Activated gamma-delta T cell treated with anti-CD3 and anti-CD28 coated beads, Interleukin-2, amount 50 U/mL, for 16 hours (primary cell): ENCODE measurements around the gene PRR12.
A peak's percentile ranks its signal among the peaks of the same experiment; 100 is the strongest.

Source experiments
- DNase-seq: peaks from one replicate; pipeline ENCODE4 v3.0.0-alpha.2; 2020; ENCODE audit warnings: low read depth

Gene PRR12

DNA sequence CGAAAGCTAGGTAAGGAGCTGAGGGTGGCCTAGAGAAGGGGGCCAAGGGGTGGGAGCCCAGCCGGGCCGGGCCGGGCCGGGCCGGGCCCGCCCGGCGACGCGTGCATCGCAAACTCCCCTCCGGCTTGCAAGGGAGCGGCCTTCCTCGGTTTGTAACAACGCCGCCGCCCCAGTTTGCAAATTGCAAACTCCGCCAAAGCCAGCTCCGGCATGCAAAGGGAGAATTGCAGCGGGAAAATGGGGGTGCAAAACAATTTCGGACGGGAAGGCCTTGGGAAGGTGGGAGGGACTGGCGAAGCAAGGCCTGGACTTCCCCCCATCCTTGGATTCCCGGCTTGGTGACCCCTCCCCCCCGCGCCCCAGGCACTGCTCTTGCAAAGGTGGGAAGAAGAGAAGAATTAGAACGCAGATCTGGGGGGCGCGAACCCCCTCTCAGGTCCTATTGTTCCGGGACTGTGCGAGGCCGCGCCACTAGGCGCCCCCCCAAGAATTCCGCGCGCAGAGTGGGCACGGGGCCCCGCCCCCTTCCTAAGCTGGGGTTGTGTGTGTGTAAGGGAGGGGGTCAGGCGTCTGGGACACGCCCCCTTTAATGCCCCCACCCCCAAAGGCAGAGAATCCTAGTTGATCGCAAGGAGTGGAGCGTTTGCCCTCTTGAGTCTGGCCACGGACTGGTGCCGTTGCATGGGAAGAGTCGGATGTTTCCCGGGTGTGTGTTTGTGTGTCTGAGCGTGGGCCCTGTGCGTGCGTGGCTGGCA, 926 bp downstream of the PRR12 start:
- no peak for DNase-seq

DNA sequence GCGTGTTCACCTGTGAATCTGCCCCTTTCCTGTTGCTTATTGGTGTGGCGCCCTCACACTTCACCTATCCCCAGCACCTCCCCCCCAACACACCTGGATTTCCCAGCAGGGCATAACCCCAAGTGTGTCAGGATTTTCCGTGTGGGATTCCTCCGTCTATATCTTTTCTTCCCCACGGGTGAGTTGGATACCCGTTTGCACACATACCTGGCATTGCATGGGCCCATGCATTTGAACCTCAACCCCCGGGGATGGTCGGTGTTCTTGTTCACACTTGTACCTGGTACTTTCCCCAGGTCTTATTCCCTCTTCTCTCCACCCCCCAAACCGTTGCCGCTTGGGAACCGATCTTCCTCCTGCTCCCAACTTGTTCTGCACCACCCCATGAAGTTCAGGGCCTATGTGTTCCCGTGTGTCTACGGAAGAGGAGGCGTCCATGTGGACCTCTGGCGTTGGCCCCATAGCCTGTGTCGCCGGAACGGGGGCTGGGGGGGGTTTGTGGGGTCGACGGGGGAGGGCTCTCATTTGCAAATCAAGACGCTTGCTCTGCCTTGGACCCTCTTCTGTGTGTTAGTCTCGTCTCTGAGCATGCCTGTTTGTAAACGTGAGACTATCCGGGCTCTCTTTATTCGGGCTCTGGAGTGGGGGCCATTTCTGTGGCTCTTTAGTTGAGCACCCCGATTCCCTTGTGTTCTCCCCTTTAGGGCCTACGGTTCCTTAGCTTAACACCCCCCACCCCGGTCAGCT, 1.7 kb downstream of the PRR12 start:
- DNase-seq: no peak

DNA sequence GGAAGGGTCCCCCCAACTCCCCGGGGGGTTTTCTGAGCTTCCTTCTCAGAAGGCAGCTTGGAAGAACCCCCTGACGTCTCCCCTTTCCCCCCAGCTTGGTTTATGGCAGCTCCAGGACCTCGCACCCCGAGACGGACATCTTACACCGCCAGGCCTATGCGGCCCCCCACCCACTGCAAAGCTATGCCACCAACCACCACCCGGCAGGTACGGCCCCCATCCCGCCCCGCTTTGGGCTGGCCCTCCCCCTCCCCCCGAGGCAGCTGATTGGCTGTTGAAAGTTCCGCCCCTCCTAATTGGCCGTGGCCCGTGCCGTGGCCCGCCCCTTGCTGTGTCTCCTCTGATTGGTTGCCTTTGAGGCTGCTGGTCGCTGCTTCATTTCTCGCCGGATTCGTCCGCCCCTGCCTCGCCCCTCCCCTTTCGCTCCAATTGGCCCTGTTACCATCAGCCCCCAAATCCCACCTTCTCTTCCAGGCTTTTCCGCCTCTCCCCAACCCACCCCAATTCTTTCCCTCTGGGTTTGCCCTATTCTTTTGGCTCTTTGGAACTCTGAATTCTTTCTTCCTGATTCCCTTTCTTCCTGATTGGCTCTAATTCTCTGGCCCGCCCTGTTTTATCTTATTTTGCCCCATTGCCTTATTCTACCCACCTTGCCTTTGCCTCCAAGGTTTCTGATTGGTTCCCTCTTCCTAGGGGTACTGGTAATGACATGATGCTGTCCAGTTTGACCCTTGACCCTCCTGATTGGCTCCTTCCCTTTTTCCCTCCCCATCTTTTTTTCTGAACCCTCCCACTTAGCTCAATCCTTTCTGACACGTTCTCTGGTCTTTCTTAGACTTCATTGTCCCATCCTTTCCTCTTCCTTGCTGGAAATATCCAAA, 2.5 kb downstream of the PRR12 start:
- DNase-seq: peak; percentile 89

DNA sequence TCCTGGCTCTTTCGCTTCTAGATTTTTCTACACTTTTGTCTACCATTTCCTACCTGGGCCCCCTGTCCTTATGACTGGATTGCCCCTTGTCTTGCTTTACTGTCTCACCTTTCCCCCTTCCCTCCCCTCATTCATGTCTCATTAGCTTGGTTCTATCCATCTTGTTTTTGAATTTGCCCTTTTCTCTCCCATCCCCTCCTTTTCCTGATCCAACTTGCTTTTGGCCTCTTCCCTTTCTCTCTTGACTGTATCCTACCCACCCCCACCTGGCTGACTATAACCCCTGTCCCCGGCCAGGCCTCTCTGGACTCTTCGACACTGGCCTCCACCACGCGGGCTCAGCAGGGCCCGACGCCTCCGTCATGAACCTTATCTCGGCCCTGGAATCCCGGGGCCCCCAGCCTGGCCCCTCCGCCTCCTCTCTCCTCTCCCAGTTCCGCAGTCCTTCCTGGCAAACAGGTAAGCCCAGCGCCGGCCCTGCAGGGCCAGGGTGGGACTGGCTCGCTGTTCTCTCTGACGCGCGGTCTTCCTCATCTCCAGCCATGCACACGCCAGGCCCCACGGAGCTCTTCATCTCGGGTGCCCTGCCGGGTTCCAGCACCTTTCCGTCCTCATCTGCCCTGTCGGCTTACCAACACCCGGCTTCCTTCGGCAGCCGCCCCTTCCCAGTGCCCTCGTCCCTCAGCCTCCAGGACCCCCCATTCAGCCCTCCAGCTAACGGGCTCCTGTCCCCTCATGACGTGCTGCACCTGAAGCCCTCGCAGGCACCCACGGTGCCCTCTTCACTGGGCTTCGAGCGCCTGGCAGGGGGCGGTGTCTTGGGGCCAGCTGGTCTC, 3.4 kb downstream of the PRR12 start:
- DNase-seq: no peak

DNA sequence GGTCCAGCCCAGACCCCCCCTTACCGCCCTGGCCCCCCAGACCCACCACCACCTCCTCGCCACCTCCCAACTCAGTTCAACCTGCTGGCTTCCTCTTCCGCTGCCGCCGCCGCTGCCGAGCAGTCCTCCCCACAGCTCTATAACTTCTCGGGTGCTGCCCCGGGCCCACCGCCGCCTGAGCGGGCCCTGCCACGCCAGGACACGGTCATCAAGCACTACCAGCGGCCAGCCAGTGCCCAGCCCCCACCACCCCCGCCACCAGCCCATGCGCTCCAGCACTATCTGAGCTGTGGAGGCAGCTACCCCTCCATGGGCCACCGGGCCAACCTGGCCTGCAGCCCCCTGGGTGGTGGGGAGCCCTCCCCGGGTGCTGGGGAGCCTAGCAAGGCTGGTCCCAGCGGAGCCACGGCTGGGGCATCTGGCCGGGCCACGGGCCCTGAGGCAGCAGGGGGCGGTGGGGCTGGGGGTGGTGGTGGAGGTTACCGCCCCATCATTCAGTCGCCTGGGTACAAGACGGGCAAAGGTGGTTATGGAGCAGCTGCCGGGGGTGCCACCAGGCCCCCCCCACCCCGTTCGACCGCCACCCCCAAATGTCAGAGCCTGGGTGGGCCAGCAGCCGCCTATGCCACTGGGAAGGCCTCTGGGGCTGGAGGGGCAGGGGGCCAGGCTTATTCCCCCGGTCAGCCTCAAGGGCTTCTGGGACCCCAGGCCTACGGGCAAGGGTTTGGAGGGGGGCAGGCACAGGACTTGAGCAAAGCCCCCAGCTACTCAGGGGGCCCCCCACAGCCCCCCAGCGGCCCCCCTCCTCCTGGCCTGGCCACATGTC, 4.2 kb downstream of the PRR12 start:
- DNase-seq: no peak

DNA sequence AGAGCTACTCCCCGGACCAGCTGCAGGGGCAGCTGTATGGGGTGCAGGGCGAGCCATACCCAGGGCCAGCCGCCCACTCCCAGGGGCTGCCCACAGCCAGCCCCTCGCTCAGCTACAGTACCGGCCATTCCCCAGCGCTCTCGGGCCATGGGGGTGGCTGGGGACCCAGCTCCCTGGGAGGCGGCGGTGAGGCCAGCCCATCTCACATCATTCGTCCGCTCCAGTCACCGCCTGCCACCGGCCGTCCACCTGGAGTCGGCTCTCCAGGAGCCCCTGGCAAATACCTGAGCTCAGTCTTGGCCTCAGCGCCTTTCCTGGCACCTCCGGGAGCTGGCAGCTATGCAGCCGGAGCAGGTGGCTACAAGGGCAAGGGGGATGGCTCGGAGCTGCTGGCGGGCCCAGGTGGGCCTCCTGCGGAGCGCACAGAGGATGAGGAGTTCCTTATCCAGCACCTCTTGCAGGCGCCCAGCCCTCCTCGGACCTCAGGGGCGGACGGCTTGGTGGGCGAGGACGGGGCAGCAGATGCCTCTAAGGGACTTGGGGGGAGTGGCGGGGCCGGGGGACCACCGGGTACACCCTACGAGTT, 4.9 kb downstream of the PRR12 start:
- DNase-seq: no peak

DNA sequence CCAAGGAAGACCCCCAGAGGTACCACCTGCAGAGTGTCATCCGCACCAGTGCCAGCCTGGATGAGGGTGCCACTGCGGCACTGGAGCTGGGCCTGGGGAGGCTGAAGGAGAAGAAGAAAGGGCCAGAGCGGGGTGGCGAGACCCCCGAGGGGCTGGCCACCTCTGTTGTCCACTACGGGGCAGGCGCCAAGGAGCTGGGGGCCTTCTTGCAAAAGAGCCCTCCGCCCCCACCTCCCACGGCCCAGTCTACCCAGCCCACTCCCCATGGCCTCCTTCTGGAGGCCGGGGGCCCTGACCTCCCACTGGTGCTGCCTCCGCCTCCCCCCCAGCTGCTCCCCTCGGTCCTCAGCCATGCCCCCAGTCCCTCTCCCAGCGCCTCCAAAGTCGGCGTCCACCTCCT, 5.4 kb downstream of the PRR12 start:
- DNase-seq: no peak

DNA sequence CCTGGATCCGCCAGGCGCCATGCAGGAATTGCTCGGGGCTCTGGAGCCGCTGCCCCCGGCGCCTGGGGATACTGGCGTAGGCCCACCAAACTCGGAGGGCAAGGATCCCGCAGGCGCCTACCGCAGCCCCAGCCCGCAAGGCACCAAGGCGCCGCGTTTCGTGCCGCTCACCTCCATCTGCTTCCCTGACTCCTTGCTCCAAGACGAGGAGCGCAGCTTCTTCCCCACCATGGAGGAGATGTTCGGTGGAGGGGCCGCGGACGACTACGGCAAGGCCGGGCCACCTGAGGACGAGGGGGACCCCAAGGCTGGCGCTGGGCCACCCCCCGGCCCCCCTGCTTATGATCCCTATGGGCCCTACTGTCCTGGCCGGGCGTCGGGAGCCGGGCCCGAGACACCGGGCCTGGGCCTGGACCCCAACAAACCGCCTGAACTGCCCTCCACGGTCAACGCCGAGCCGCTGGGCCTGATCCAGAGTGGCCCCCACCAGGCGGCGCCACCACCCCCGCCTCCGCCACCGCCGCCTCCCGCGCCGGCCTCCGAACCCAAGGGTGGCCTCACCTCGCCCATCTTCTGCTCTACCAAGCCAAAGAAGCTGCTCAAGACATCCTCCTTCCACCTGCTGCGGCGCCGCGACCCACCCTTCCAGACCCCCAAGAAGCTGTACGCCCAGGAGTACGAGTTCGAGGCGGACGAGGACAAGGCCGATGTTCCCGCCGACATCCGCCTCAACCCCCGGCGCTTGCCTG, 6.1 kb downstream of the PRR12 start:
- no peak for DNase-seq

DNA sequence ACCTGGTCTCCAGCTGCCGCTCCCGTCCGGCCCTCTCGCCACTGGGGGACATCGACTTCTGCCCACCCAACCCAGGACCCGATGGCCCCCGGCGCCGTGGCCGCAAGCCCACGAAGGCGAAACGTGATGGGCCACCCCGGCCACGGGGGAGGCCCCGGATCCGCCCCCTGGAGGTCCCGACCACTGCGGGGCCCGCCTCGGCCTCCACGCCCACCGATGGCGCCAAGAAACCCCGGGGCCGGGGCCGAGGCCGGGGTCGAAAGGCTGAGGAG, 6.7 kb downstream of the PRR12 start:
- DNase-seq: no peak

DNA sequence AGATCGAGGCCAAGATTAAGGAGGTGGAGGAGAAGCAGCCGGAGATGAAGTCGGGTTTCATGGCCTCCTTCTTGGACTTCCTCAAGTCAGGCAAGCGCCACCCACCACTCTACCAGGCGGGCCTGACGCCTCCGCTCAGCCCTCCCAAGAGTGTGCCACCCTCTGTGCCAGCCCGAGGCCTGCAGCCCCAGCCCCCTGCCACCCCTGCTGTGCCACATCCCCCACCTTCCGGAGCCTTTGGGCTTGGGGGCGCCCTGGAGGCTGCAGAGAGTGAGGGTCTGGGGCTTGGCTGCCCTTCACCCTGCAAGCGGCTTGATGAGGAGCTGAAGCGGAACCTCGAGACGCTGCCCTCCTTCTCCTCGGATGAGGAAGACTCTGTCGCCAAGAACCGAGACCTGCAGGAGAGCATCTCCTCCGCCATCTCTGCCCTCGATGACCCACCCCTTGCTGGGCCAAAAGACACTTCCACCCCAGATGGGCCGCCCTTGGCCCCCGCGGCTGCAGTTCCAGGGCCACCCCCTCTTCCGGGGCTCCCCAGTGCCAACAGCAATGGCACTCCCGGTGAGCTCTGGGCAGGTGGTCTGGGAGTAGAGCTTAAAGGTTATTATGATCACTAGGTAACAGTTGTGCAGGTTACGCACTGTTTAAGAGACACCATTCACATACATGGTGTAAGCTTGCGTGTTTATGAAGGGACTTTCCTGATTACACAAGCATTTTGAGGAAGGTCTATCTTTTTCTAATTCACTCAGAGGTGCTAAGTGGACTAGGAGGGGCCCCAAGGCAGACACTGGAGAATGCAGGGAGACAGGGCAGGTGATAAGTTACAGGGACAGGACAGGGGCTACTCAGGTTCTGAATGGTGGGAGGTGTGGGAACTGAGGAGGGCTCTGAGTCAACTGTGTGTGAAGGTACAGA, 8.7 kb downstream of the PRR12 start:
- no peak for DNase-seq

DNA sequence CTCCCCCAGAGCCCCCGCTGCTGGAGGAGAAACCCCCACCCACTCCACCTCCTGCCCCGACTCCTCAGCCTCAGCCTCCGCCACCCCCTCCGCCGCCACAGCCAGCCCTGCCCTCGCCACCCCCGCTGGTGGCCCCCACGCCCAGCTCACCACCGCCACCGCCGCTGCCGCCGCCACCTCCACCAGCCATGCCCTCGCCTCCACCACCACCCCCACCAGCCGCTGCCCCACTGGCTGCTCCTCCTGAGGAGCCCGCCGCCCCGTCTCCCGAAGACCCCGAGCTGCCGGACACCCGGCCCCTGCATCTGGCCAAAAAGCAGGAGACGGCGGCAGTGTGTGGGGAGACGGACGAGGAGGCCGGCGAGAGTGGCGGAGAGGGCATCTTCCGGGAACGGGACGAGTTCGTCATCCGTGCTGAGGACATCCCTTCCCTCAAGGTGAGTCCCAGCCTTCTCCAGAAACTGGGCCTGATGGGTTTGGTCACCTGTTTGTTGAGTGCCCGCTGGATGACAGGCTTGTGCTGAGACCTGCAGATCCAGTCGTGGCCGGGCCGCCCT, 10.6 kb downstream of the PRR12 start:
- DNase-seq: no peak

DNA sequence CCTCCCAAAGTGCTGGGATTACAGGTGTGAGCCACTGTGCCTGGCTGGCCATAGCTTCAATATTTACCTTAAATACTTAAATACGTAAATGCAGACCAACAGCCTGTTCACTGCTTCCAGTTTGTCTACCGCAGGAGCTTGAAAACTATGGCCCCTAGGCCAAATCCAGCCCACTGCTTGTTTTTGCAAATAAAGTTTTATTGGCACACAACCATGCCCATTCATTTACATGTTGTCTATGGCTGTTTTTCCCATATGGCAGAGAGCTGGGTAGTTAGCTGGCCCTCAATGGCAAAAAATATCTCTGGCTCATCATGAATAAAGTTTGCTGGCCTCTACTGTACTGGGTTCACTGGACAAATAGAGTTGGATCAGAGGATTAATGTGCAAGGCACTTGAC, 11.8 kb downstream of the PRR12 start:
- no peak for DNase-seq

DNA sequence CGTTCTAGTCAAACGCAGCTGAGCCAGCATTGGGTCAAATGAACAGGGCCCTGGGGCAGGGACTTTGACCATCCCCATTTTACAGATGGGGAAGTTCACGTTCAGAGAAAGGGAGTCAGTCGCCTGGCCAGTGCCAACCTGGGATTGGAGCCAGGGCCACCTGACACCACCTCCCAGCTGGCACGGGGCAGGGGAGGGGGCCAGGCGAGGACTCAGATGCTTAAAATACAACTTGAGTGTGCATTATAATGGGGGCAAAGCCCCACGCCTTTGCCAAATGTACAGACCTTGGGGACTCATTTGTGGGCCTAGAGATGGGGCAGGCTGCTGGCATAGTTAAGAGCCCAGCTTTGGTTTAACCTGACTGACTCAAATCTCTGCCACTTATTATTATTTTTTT, 14.6 kb downstream of the PRR12 start:
- DNase-seq: no peak

DNA sequence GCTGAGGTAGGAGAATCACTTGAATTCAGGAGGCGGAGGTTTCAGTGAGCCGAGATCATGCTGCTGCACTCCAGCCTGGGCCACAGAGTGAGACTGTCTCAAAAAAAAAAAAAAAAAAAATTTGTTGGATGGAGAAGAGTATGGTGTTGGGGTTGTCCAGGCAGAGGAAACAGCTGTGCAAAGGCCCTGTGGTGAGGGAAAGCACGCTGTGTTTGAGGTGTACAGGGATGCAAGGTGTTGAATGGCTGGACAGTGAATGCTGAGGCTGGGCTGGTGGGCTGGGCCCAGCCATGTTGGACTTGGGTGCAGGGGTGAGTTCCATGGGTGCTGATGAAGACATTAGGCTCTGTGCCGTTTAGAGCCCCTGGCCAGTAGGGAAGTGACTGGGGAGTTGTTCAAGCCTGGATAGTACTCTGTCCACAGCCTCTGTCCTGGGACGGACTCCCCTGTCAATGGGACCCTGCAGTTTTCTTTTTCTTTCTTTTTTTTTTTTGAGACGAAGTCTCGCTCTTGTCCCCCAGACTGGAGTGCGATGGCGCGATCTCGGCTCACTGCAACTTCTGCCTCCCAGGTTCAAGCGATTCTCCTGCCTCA, 18.6 kb downstream of the PRR12 start:
- no peak for DNase-seq

DNA sequence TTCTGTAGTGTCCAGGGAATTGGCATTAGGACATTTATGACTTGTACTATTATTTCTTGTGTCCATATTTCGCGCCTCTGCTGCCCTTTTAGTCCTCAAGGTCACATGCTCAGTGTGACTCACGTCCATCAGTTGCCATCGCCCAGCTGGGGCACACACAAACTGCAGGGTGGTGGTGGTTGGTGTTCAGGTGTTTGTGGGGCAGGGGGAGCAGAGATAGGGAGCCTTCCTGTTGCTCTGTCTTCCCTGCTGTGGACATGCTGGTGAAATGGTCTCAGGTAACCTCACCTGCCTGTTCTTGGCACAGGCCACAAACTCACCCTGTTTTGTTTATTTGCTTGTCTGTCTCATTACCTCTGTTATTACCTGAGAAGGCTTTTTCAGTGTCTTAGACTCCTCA, 22.4 kb downstream of the PRR12 start:
- no peak for DNase-seq

DNA sequence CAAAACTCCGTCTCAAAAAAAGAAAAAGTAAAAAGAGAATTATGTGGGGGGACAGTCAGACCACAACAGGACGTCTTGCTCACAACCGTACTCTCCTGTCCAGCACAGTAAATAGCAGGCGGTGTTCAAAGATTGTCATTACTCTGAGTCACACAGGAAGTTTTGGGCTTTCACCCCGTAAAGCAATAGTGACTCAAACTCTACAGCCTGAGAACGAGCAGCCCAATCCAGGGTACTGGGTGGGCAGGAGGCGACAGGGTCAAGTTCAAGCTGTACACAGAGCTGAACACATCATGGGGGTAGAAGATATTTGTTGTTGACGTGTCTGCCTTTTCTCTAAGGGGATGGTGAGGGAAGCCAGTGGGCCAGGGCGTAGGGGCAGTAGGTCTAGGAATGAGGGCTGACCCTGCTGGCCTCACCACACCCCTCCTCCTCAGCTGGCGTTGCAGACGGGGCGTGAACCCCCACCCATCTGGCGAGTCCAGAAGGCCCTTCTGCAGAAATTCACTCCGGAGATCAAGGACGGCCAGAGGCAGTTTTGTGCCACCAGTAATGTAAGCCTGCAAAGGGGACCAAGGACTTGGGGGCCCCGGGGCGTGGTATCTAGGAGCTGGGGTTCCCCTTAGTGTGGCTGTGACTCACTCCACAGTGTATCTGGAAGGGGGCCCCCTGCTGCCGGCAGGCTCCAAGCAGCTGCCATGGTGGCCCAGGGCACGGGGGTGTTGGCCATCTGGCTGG, 23.3 kb downstream of the PRR12 start:
- no peak for DNase-seq

DNA sequence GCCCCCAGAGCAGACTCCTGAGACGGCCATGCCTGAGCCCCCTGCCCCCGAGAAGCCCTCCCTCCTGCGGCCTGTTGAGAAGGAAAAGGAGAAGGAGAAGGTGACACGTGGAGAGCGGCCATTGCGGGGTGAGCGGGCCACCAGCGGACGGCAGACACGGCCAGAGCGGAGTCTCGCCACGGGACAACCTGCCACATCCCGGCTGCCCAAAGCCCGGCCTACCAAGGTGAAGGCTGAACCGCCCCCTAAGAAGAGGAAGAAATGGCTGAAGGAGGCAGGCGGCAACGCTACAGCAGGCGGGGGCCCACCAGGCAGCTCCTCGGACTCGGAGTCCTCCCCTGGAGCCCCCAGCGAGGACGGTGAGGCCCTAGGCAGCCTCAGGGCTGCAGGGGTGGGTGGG, 24.9 kb downstream of the PRR12 start:
- DNase-seq: no peak

DNA sequence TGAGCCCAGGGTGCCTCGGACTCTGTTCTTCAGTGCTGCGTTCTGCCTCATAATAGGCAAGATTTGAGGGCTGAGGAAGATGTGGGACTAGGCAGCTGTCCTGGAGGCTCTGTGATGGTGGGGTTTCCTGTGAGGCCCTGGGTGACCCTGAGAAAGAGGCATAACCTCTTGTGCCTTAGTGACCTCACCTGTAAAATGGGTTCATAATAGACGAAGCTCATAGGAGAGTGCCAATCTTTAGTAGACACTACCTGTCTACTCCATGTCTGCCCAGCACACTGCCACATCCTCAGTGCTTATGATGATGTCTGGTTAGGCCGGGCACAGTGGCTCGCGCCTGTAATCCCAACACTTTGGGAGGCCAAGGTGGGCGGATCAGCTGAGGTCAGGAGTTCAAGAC, 25.6 kb downstream of the PRR12 start:
- no peak for DNase-seq
